Measurements from ENCODE around the gene METTL24. TPM values are rescaled to one million over a fixed set of nuclear protein-coding genes. Genes with fewer than 3 reads are reported as not detected.

The METTL24 gene
- total RNA-seq, 4 donors from 2014 or later, result not detected

GRCh38 chr6:110287462-110288341 is 70.4 kb downstream of the METTL24 start:
- Histone ChIP-seq H3K4me1 (no peaks in the 10 kb centered on the region), H3K27me3 (no peaks in the 10 kb centered on the region), H3K36me3 (no peaks in the 10 kb centered on the region), H3K27ac (no peak overlapping the region), H3K9me3 (no peaks in the 10 kb centered on the region), H3K4me3 (no peak overlapping the region)
- DNase-seq (no peak), ATAC-seq (no peak)
- TF ChIP-seq CTCF (IDR thresholded peaks at IDR 0.05 in 4 of 5, conservative IDR thresholded peaks at IDR 0.05 in 1 of 5) (no peak), POLR2A (IDR thresholded peaks at IDR 0.05) (no peak)
- in situ Hi-C loops (cut with MboI; ENCODE audit: low sequenced_read_pairs in 4 of 4) (no loop called here), intact Hi-C loops (cut with DNase I; ENCODE audit: low total_unique reads) (no loop called here)

GRCh38 chr6:110285306-110286060 is 72.7 kb downstream of the METTL24 start:
- H3K4me1 ChIP-seq, result no peaks in the 10 kb centered on the region
- no peak overlapping the region for H3K4me3 ChIP-seq
- intact Hi-C loops (cut with DNase I; ENCODE audit: low total_unique reads), result no loop called here
- TF ChIP-seq POLR2A (IDR thresholded peaks at IDR 0.05), result no peak
- no peak for TF ChIP-seq CTCF (IDR thresholded peaks at IDR 0.05 in 4 of 5, conservative IDR thresholded peaks at IDR 0.05 in 1 of 5)
- ATAC-seq (no peak), DNase-seq (no peak)
- no peak overlapping the region for H3K27ac ChIP-seq
- no peaks in the 10 kb centered on the region for H3K9me3 ChIP-seq
- no peaks in the 10 kb centered on the region for H3K27me3 ChIP-seq
- in situ Hi-C loops (cut with MboI; ENCODE audit: low sequenced_read_pairs in 4 of 4), result no loop called here
- no peaks in the 10 kb centered on the region for H3K36me3 ChIP-seq

- Histone ChIP-seq H3K9me3 (no peaks in the 10 kb centered on the region), H3K27ac (no peak overlapping the region), H3K36me3 (no peaks in the 10 kb centered on the region), H3K27me3 (no peaks in the 10 kb centered on the region), H3K4me3 (no peak overlapping the region), H3K4me1 (no peaks in the 10 kb centered on the region)
- in situ Hi-C loops (cut with MboI; ENCODE audit: low sequenced_read_pairs in 4 of 4) (no loop called here), intact Hi-C loops (cut with DNase I; ENCODE audit: low total_unique reads) (no loop called here)
- TF ChIP-seq CTCF (IDR thresholded peaks at IDR 0.05 in 4 of 5, conservative IDR thresholded peaks at IDR 0.05 in 1 of 5), result no peak
- TF ChIP-seq POLR2A (IDR thresholded peaks at IDR 0.05), result no peak
- DNase-seq, result no peak
- ATAC-seq, result no peak
Observed at GRCh38 chr6:110284855-110285254, 73.3 kb downstream of the METTL24 start.

DNA sequence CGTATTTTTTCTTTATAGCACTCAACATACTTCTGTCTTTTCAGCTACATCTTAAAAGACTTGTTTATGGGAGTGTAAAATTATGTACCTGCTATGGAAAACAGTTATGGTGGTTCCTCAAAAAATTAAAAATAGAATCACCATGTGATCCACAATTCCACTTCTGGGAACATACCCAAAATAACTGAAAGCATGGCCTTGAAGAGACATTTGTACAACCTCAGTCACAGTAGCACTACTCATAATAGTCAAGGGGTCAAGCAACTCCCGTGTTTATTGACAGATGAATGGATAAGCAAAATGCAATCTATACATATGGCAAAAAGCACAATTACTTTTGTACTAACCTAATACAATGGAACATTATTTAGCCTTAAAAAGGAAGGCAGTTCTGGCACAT is 74.5 kb downstream of the METTL24 start:
- Histone ChIP-seq H3K27me3 (no peaks in the 10 kb centered on the region), H3K4me1 (no peaks in the 10 kb centered on the region), H3K9me3 (no peaks in the 10 kb centered on the region), H3K36me3 (no peaks in the 10 kb centered on the region), H3K4me3 (no peak overlapping the region), H3K27ac (no peak overlapping the region)
- in situ Hi-C loops (cut with MboI; ENCODE audit: low sequenced_read_pairs in 4 of 4) (no loop called here), intact Hi-C loops (cut with DNase I; ENCODE audit: low total_unique reads) (no loop called here)
- DNase-seq (no peak), ATAC-seq (no peak)
- TF ChIP-seq CTCF (IDR thresholded peaks at IDR 0.05 in 4 of 5, conservative IDR thresholded peaks at IDR 0.05 in 1 of 5) (no peak), POLR2A (IDR thresholded peaks at IDR 0.05) (no peak)
